SK-N-SH (cell line): ENCODE data around the gene C9orf78. TPM values are rescaled to one million over a fixed set of nuclear protein-coding genes. Genes with fewer than 3 reads are reported as not detected.
A peak's percentile ranks its signal among the peaks of the same experiment; 100 is the strongest.

Source experiments
- CTCF ChIA-PET: fragments of 300-600, 350-600 bp; formaldehyde crosslinking; extraction: SDS; loops from one replicate; lab custom pipeline; 2021; lab: Yijun Ruan, JAX
- POLR2A ChIA-PET: fragments of 350-600 bp; sonication (Branson Sonifier 250); formaldehyde crosslinking; extraction: SDS; loops from one replicate; lab custom pipeline; 2020; ENCODE audit warnings: antibody characterized with exemption, inconsistent platforms; lab: Yijun Ruan, JAX
- DNase-seq: peaks from one replicate; pipeline ENCODE4 v3.0.0; 2012
- H2AFZ ChIP-seq: fragments of 200-600 bp; sonication (generic); 2 replicates; pipeline ENCODE4 v1.8.1; 2016; ENCODE audit warnings: antibody characterized with exemption, mild to moderate bottlenecking, low read depth
- H3F3A ChIP-seq: fragments of 200-600 bp; sonication (generic); replicated peaks from 2 replicates; pipeline ENCODE3; 2016; ENCODE audit warnings: antibody characterized with exemption, mild to moderate bottlenecking; ENCODE audit not compliant: insufficient read depth
- H3K27ac ChIP-seq, 2 experiments: fragments of 200-500 bp in 1 of 2; fragments of 200-600 bp in 1 of 2; sonication (Bioruptor generic) in 1 of 2; sonication (generic), shearing (Covaris generic) in 1 of 2; 2 replicates each; pipeline versions ENCODE4 v1.5.1 to v1.6.1; 2014 to 2016; ENCODE audit warnings: low read depth in 2 of 2, inconsistent platforms in 1 of 2, low read length in 1 of 2, mild to moderate bottlenecking in 1 of 2, mixed read lengths in 1 of 2
- H3K27me3 ChIP-seq: fragments of 200-600 bp; sonication (generic), shearing (Covaris generic); 2 replicates; pipeline ENCODE4 v1.6.1; 2016; ENCODE audit warnings: mixed run types; ENCODE audit not compliant: insufficient read depth
- H3K36me3 ChIP-seq, 2 experiments: fragments of 200-500 bp in 1 of 2; fragments of 200-600 bp in 1 of 2; sonication (Bioruptor generic) in 1 of 2; sonication (generic) in 1 of 2; replicated peaks in 1 of 2; 2 replicates each; pipeline versions ENCODE3 to v1.5.1; 2014 to 2016; ENCODE audit warnings: low read length in 1 of 2, mild to moderate bottlenecking in 1 of 2; ENCODE audit not compliant: insufficient read depth in 2 of 2, control insufficient read depth in 1 of 2
- H3K4me1 ChIP-seq, 2 experiments: fragments of 200-500 bp in 1 of 2; fragments of 200-600 bp in 1 of 2; sonication (Bioruptor generic) in 1 of 2; sonication (generic), shearing (Covaris generic) in 1 of 2; 2 replicates each; pipeline versions ENCODE4 v1.5.1 to v1.6.1; 2014 to 2016; ENCODE audit warnings: low read depth in 1 of 2, low read length in 1 of 2, mixed run types in 1 of 2; ENCODE audit not compliant: insufficient read depth in 2 of 2, control insufficient read depth in 1 of 2
- H3K4me2 ChIP-seq: fragments of 200-600 bp; sonication (generic), shearing (Covaris generic); 2 replicates; pipeline ENCODE4 v1.6.1; 2017; ENCODE audit warnings: mixed run types
- H3K4me3 ChIP-seq, 2 experiments: fragments of 200-500 bp in 1 of 2; fragments of 200-600 bp in 1 of 2; sonication (Bioruptor generic) in 1 of 2; sonication (generic), shearing (Covaris generic) in 1 of 2; 2 replicates each; pipeline versions ENCODE4 v1.5.1 to v1.8.1; 2014 to 2016; ENCODE audit warnings: low read depth in 2 of 2, inconsistent platforms in 1 of 2, low read length in 1 of 2, mild to moderate bottlenecking in 1 of 2, mixed read lengths in 1 of 2, moderate library complexity in 1 of 2
- H3K79me2 ChIP-seq: fragments of 200-600 bp; sonication (generic); 2 replicates; pipeline ENCODE4 v1.8.1; 2017; ENCODE audit warnings: mild to moderate bottlenecking; ENCODE audit not compliant: insufficient read depth
- H3K9ac ChIP-seq: fragments of 200-600 bp; sonication (generic); 2 replicates; pipeline ENCODE4 v1.6.1; 2017; ENCODE audit warnings: mixed run types
- H3K9me2 ChIP-seq: fragments of 200-600 bp; sonication (generic); 2 replicates; pipeline ENCODE4 v1.6.1; 2017; ENCODE audit warnings: mixed run types
- H3K9me3 ChIP-seq: fragments of 200-600 bp; sonication (generic); 2 replicates; pipeline ENCODE4 v1.6.1; 2017; ENCODE audit warnings: mixed run types, mild to moderate bottlenecking, moderate library complexity
- H4K20me1 ChIP-seq: fragments of 200-600 bp; sonication (generic); 2 replicates; pipeline ENCODE4 v1.6.1; 2017; ENCODE audit warnings: mild to moderate bottlenecking, mixed run types; ENCODE audit not compliant: insufficient read depth
- CTCF ChIP-seq: fragments of 200-600 bp; sonication (generic); IDR thresholded peaks from 2 replicates; pipeline ENCODE4 v1.6.1; 2017; ENCODE audit warnings: antibody characterized with exemption, mild to moderate bottlenecking, moderate library complexity
- EP300 ChIP-seq, 2 experiments: IDR thresholded peaks; 2 replicates each; pipeline versions ENCODE4 v1.4.0 to v1.6.1; 2012; ENCODE audit warnings: borderline replicate concordance in 1 of 2, low read depth in 1 of 2, low read length in 1 of 2
- GATA2 ChIP-seq: sonication (generic); formaldehyde crosslinking; IDR thresholded peaks from 2 replicates; pipeline ENCODE4 v1.5.0; 2020; ENCODE audit warnings: mild to moderate bottlenecking, missing genetic modification reagents
- IRF3 ChIP-seq: fragments of 150-350 bp; IDR thresholded peaks from 2 replicates; pipeline ENCODE4 v1.6.1; 2016; ENCODE audit warnings: mild to moderate bottlenecking, low read depth, low read length
- JUND ChIP-seq: IDR thresholded peaks from 2 replicates; pipeline ENCODE4 v1.4.0; 2012
- MAX ChIP-seq: IDR thresholded peaks from 2 replicates; pipeline ENCODE4 v1.4.0; 2012; ENCODE audit warnings: low read depth
- MEF2A ChIP-seq: IDR thresholded peaks from 2 replicates; pipeline ENCODE4 v1.4.0; 2012; ENCODE audit warnings: low read depth, borderline replicate concordance
- RAD21 ChIP-seq: IDR thresholded peaks from 2 replicates; pipeline ENCODE4 v1.6.1; 2012; ENCODE audit warnings: mild to moderate bottlenecking, low read length
- RFX5 ChIP-seq: IDR thresholded peaks from 2 replicates; pipeline ENCODE4 v1.6.1; 2012; ENCODE audit warnings: mild to moderate bottlenecking, improper control_type of control experiment, low read length
- RXRA ChIP-seq: IDR thresholded peaks from 2 replicates; pipeline ENCODE4 v1.4.0; 2012; ENCODE audit warnings: low read depth, mild to moderate bottlenecking, borderline replicate concordance
- SIN3A ChIP-seq: IDR thresholded peaks from 2 replicates; pipeline ENCODE4 v1.6.1; 2012; ENCODE audit warnings: low read depth, mild to moderate bottlenecking, low read length, moderate library complexity, borderline replicate concordance
- TAF1 ChIP-seq: IDR thresholded peaks from 2 replicates; pipeline ENCODE4 v1.6.1; 2012; ENCODE audit warnings: low read depth, mild to moderate bottlenecking, low read length, moderate library complexity, borderline replicate concordance
- USF1 ChIP-seq: IDR thresholded peaks from 2 replicates; pipeline ENCODE4 v1.4.0; 2012; ENCODE audit warnings: low read depth, borderline replicate concordance
- WGBS: methylation state at CpG from one replicate; pipeline ENCODE4 v1.1.6; 2017; ENCODE audit warnings: low lambda C conversion rate; 5-methylcytosine and 5-hydroxymethylcytosine counted together
- polyA plus RNA-seq, 3 experiments: library from polyadenylated mRNA; depleted of rRNA; stranded (reverse); fragments of >200 nt; gene quantifications; 2 replicates each; pipeline ENCODE4 v1.2.3, GENCODE V29; 2012

Gene C9orf78
- polyA plus RNA-seq, 1 of the 3 experiments (the other 2 are of a cell fraction): 59.2 TPM

- Histone ChIP-seq H3F3A (no peaks in the 10 kb centered on the region), H3K27ac (no peak overlapping the region; a peak in 1 of 4 replicates), H3K4me2 (no peak overlapping the region), H4K20me1 (no peaks in the 10 kb centered on the region), H2AFZ (no peak overlapping the region), H3K79me2 (no peaks in the 10 kb centered on the region), H3K27me3 (no peaks in the 10 kb centered on the region), H3K4me1 (peaks cover 0 to 17% of the 10 kb centered on the region in 2 experiments; a peak in 1 of 4 replicates), H3K36me3 (peaks cover 0 to 13% of the 10 kb centered on the region in 2 experiments)
- POLR2A ChIA-PET: no interaction called here
- DNase-seq: no peak
- CTCF ChIA-PET: interaction anchor here (1.3 kb wide), 1 partner anchor 27 kb away, joined by 3 read pairs; no protein-coding TSS in a partner anchor
- TF ChIP-seq RAD21: no peak
- TF ChIP-seq MAX: no peak
- TF ChIP-seq TAF1: no peak
- TF ChIP-seq RXRA: no peak
- no peak for TF ChIP-seq MEF2A
- TF ChIP-seq JUND: no peak
- no peak for TF ChIP-seq SIN3A
- no peak for TF ChIP-seq IRF3
- no peak for TF ChIP-seq GATA2 (CRISPR knock-in tag)
- no peak for TF ChIP-seq EP300 (IDR thresholded peaks at IDR 0.05; ENCODE audit: borderline replicate concordance in 1 of 2, low read depth in 1 of 2, low read length in 1 of 2)
- TF ChIP-seq USF1: no peak
- TF ChIP-seq RFX5: no peak
- TF ChIP-seq, all 33 proteins: peak for 0
- H3K9me3 ChIP-seq: no peaks in the 10 kb centered on the region
- no peak overlapping the region for H3K9ac ChIP-seq
- H3K9me2 ChIP-seq: no peaks in the 10 kb centered on the region
- H3K4me3 ChIP-seq: no peak overlapping the region
- 91% methylated on average over 16 of the region's 27 CpGs for WGBS
Observed at GRCh38 chr9:129875687-129876395, 40.8 kb upstream of the C9orf78 start.

GRCh38 chr9:129875181-129875611 is 40.1 kb upstream of the C9orf78 start:
- H3K4me2 ChIP-seq: no peak overlapping the region
- H3K9me3 ChIP-seq: no peaks in the 10 kb centered on the region
- no peaks in the 10 kb centered on the region for H3K9me2 ChIP-seq
- ChIA-PET CTCF (interaction anchor here (1.3 kb wide), 1 partner anchor 26 kb away, joined by 3 read pairs; no protein-coding TSS in a partner anchor), POLR2A (no interaction called here)
- H3K27ac ChIP-seq: no peak overlapping the region; a peak in 1 of 4 replicates
- peaks cover 0 to 12% of the 10 kb centered on the region in 2 experiments; a peak in 1 of 4 replicates for H3K4me1 ChIP-seq
- no peaks in the 10 kb centered on the region for H3K79me2 ChIP-seq
- H2AFZ ChIP-seq: no peak overlapping the region
- DNase-seq: peak; percentile 53
- no peaks in the 10 kb centered on the region for H3F3A ChIP-seq
- no peaks in the 10 kb centered on the region for H4K20me1 ChIP-seq
- H3K36me3 ChIP-seq: peaks cover 0 to 10% of the 10 kb centered on the region in 2 experiments
- no peak overlapping the region for H3K9ac ChIP-seq
- H3K4me3 ChIP-seq: no peak overlapping the region
- H3K27me3 ChIP-seq: no peaks in the 10 kb centered on the region
- 95% methylated on average over 15 of the region's 23 CpGs for WGBS
- peak; percentile 29; the same call in 1 of the 2 replicates for TF ChIP-seq CTCF
- TF ChIP-seq JUND: no peak
- TF ChIP-seq RXRA: no peak
- no peak for TF ChIP-seq MAX
